ENCODE data around the gene LYPD5.
"Not testable (repeated sequence)": the region's sequence is repeated elsewhere in the genome, so short reads cannot be mapped to it uniquely, and the experiment has no call there.

The LYPD5 gene, protein sequence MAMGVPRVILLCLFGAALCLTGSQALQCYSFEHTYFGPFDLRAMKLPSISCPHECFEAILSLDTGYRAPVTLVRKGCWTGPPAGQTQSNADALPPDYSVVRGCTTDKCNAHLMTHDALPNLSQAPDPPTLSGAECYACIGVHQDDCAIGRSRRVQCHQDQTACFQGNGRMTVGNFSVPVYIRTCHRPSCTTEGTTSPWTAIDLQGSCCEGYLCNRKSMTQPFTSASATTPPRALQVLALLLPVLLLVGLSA

DNA sequence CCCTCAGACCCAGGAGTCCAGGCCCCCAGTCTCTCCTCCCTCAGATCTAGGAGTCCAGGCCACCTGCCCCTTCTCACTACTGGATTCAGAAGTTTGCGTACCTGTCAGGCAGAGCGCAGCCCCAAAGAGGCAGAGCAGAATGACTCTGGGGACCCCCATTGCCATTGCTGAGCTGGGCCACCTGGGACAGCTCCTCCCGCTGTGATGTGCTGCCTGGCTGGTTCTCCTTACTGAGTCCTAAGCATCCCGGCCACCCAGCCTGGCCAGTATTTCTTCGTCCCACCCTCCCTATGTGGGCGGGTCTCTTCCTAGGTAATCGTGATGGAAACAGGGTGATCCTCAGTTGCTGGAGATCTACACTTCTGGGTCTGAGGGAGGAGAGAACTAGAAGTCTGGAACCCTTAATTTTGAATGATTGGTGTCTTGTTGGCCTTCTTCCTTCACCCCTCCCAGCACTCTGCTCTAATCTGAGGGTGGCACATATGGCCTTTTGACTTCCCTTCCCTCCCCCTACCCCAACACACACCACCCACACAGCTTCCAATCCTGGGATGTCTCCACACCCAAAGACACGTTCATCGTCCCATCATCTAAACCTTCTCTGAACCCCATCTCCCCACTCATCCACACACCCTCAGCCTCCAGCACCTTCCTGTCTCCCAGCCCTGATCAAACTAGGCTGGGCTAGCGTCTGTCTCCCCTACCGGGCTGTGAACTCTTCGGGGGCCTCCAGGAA, at the start of gene LYPD5:
Gene LYPD5 (minus strand): TSS at position 232 of the 736 bp plus-strand sequence. CDS start 67 bp downstream, at position 165.
- Histone ChIP-seq H3K27ac (peak within 1 kb of the TSS in 1 of 21 experiments; percentile 11), H3K4me3 (no peak within 1 kb of the TSS)

DNA sequence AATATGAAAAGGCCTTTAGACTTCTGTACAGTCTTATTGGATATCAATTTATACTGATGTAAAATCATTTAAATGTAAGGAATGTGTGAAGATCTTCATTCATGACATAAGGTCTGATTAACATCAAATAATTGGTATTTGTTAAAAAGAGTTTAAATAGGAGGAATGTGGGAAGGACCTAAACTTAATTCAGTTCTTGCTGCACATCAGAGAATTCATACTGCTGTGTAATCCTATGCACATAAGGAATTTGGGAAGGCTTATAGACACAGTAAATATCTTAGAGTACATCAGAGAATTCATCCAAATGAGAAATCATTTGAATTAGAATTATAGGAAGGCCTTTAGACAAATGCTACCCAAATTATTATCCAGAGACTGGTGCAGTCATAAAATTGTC, 46.6 kb upstream of the LYPD5 start:
- H3K27ac ChIP-seq = no peak overlapping the region
- no peak overlapping the region for H3K4me3 ChIP-seq

DNA sequence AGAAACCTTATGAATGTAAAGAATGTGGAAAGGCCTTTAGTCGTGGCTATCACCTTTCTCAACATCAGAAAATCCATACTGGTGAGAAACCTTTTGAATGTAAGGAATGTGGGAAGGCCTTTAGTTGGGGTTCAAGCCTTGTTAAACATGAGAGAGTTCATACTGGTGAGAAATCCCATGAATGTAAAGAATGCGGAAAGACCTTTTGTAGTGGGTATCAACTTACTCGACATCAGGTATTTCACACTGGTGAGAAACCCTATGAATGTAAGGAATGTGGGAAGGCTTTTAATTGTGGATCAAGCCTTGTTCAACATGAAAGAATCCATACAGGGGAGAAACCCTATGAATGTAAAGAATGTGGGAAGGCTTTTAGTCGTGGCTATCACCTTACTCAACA, 45.6 kb upstream of the LYPD5 start:
- Histone ChIP-seq H3K27ac (no peak overlapping the region), H3K4me3 (no peak overlapping the region)

DNA sequence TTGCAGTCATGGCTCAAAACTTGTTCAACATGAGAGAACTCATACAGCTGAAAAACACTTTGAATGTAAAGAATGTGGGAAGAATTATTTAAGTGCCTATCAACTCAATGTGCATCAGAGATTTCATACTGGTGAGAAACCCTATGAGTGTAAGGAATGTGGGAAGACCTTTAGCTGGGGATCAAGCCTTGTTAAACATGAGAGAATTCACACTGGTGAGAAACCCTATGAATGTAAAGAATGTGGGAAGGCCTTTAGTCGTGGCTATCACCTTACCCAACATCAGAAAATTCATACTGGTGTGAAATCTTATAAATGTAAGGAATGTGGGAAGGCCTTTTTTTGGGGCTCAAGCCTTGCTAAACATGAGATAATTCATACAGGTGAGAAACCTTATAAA, 45.0 kb upstream of the LYPD5 start:
- no peak overlapping the region for H3K27ac ChIP-seq
- H3K4me3 ChIP-seq = no peak overlapping the region

DNA sequence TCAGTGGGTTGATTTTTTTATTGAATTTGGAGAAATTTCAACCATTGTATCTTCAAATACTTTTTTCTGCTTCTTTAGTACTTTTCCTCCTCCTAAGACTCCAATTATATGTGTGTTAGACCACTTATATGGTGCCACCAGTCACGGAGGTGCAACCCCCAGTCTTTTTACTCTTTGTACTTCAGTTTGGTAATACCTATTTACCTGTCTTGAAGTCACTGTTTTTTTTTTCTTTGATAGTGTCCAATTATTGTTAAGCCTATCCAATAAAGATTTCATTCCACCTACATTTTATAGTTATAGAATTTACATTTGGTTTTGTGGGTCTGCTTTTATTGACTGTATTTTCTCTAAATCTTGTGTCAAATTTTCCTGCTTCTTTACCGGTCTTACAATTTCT, 39.8 kb upstream of the LYPD5 start:
- Histone ChIP-seq H3K27ac (no peak overlapping the region), H3K4me3 (no peak overlapping the region)

DNA sequence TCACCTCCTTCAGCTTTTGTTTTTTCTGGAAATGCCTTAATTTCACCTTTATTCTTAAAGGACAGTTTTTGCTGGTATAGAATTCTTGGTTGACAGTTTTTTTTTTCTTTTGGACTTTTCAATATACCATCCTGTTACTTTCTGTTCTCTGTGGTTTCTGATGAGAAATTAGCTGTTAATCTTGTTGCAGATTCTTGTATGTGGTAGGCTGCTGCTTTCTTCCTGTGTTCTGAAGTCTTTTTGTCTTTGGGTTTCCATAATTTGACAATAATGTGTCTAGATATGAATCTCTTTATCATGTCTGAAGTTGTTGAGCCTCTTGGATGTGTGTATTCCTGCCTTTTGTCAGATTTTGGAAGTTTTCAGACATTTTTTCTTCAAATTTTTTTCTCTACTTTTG, 36.9 kb upstream of the LYPD5 start:
- no peak overlapping the region for H3K4me3 ChIP-seq
- no peak overlapping the region for H3K27ac ChIP-seq

DNA sequence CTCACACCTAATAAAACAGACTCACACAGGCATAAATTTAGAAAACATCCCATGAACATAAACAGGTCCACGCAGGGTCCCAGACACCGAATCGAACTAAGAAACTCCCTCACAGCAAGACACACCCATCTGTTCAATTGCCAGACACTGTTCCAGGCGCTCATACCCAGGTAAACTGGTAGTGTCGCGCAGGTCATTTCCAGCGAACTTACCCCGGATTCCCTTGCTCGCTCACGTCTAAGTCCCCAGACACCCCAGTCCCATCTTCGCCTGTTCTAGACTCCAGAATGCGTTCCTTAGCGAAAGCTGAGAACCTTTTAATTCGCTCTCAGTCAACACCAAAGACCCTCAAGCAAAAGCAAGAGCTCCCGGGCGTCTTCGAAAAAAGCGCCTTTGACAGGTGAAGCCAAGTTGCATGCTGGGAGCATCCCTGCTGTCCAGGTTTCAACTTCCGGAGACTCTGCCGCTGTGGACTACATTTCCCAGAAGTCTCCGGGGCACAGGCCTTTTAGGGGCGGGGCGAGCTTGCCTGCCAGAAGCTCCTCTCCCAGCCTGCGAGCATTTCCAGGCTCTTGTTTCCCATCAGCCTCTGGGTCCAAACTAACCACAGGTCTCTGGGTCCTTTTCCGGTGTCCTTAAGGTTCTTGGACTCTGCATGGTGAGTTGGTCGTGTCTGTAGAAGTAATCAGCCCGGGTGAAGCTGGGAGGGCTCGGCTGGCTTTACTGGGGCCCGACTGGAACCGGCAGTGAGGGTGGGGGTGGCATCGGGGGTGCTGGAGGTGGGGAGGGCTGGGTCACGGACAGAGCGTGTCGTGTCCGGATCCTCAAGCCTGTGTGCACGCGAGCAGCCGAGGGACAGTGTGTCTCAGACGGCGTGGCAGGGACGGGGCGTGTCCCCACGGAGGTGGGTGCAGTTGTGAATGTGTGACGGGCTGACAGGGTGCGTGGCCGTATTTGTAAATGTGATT, 24.8 kb upstream of the LYPD5 start, which contains the start of gene ZNF283:
Gene ZNF283 (plus strand): TSS at position 535 of the 968 bp plus-strand sequence. CDS start 6,184 bp downstream, outside the sequence.
- peak within 1 kb of the TSS; percentile 44 to 76 (median 61) for H3K4me3 ChIP-seq

DNA sequence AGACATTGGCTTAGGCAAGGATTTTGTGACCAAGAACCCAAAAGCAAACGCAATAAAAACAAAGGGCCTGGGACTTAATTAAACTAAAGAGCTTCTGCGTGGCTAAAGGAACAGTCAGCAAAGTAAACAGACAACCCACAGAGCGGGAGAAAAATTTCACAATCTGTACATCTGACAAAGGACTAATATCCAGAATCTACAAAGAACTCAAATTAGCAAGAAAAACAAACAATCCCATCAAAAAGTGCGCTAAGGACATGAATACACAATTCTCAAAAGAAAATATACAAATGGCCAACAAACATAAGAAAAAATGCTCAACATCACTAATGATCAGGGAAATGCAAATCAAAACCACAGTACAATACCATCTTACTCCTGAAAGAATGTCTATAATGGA, 22.3 kb upstream of the LYPD5 start:
- not testable (repeated sequence) for H3K4me3 ChIP-seq

More for the DNA sequence above, 24.8 kb upstream of the LYPD5 start, which contains the start of gene ZNF283:
- peak within 1 kb of the TSS in 18 of 21 experiments; percentile 32 to 81 (median 76) for H3K27ac ChIP-seq

DNA sequence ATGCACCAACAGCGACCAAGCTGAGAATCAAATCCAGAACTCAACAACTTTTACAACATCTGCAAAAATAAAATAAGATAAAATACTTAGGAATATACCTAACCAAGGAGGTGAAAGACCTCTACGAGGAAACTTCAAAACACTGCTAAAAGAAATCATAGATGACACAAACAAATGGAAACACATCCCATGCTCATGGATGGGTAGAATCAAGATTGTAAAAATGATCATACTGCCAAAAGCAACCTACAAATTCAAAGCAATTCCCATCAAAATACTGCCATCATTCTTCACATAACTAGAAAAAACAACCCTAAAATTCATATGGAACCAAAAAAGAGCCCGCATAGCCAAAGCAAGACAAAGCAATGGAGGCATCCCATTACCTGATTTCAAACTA, 21.6 kb upstream of the LYPD5 start:
- H3K4me3 ChIP-seq, H3K27ac ChIP-seq: not testable (repeated sequence)

More for the DNA sequence above, 22.3 kb upstream of the LYPD5 start:
- H3K27ac ChIP-seq = not testable (repeated sequence)

DNA sequence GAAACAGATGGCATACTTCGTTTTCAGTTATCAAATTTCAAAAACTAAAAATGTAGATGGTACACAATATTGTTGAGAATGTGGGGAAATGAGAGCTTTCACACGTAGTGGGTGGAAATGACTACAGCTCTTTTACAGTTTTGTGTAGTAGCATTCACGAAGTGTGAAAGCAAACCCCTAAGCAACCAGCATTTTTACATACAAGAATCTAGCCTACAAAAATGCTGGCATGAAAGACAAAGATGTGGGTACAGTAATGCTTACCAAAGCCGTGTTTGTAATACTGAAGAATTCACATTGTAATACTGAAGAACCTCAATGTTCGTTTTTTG, 18.6 kb upstream of the LYPD5 start:
- H3K27ac ChIP-seq = no peak overlapping the region
- peak overlapping the region in 5 of 7 experiments; percentile 3 to 33 (median 26) for H3K4me3 ChIP-seq

DNA sequence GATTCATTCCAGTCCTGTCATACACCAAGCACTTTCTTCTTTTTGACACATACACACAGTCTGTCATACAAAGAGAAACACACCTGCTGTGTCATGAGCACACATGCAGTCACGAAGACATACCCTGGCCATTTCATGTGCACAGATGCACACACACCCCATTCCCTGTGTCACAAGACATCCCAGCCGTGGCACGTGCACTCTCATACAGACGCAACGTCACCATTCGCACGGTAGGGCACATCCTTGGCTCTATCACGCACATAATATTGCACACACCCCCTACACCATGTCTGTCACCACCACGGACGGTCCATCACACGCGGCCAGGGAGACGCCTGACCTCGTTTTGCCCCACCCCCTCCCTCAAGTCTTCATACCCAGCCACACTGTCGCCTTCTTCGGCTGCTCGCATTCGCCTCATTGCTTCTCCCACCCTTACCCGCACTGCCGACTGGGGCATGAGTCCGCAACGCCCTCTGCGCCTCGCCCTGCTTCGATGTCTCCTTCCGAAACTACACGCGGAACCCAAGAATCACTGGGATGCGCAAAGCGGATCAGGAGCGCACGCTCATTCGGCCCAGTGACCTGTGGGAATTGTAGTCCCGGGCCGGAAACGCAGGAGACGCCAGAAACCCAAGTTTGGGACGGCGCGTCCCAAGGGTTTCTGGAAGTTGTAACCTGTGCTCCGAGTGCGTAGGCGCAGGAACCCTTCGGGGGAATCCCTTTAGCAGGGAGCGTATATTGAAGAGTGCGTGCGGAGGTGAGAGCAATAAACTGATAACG, 18.0 kb upstream of the LYPD5 start:
- Histone ChIP-seq H3K27ac (no peak overlapping the region), H3K4me3 (peak overlapping the region in 6 of 7 experiments; percentile 2 to 33 (median 20))

DNA sequence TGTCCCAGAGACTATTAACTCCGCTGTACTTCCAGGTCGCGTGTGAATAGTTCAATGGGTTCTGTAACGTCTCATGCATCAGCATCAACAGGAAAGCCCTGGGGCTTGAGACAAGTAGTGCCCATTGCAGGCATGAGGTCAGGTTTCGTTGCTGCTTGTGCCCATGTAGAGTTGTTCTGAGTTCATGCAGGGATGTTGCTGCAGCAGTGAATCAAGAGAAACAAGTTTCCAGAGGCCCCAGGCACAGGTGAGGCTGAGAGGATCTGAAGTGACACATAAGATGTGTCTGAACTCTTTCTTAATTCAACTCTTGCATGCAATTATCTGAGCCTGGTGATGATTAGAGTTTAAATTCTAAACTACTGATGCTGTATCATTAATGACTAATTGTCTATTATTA, 16.3 kb upstream of the LYPD5 start:
- Histone ChIP-seq H3K4me3 (no peak overlapping the region), H3K27ac (peak overlapping the region in 1 of 21 experiments; percentile 43)

DNA sequence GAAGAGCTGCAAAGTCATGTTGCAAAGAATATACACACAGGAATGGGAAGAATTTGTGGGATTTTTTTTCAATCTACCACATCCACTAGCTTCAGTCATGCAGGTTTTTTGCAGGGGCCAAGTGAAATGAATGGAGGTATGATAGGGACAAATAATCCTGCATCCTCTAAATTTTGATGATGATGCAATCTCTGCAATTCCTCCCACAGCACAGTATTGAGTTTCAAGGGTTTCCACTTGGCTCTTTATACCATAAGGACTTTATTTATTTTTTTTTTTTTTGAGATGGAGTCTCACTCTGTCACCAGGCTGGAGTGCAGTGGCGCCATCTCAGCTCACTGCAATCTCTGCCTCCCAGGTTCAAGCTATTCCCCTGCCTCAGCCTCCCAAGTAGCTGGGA, 15.2 kb upstream of the LYPD5 start:
- not testable (repeated sequence) for H3K27ac ChIP-seq, H3K4me3 ChIP-seq

DNA sequence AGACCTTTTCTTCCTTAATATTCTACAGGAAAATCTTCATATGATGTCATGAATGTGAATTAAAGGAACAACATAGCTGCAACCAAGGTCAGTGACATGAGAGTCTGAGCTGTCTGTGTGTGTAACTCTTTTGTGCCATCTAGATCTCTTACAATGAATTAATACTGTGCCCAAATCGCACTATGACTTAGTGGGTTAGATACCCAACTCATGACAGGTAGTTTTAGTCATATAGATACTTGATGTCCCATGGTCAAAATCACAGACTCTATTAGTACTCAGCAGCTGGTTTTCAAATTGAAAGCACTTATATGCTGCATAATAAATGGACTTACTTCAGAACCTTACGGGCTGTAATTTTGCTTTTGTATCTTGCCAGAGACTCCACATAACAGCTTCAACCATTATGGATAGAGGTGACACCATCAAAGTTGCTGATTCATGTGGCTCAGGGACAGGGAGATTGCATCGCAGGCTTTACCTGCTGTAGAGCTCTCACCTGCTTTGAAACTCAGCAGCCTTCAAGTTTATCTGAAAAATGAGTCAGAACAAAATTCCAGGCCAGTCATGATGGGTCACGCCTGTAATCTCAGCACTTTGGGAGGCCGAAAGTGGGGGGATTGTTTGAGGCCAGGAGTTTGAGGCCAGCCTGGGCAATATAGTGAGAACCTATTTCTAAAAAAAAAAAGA, 12.6 kb upstream of the LYPD5 start:
- H3K27ac ChIP-seq = no peak overlapping the region
- no peak overlapping the region for H3K4me3 ChIP-seq

DNA sequence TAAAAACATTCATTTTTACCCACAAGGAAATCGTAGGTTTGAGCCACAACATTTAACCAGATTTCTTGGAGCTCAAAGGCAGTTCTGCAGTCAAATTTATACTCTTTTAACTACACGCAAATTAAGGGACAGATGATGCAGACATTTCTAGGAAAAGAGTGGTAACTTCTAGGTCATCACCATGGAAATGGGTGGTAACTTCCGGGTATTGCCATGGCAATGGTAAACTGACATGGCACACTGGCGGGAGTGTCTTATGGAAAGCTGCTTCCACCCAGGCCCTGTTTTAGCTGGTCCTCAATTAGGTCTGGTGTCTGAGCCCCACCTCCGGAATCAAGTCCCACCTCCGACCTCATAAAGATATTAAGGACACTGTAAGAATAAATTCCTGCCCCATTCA, 10.4 kb upstream of the LYPD5 start:
- Histone ChIP-seq H3K27ac (no peak overlapping the region), H3K4me3 (no peak overlapping the region)

DNA sequence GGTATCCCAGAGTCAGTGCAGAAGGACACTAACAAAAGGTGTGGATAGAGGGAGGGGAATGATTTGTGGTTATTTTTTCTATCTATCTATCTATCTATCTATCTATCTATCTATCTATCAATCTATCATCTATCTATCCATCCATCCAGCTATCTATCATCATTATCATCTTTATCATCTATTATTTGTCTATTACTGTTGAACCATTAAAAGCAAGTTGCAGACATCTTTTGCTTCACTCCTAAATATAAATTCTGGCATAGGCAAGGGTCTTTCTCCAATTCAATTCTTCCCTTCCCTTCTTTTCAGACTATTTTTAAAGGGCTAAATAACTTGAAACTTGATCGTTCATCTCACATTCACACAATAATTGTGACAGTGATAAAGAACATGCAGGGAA, 10.0 kb upstream of the LYPD5 start:
- no peak overlapping the region for H3K4me3 ChIP-seq

DNA sequence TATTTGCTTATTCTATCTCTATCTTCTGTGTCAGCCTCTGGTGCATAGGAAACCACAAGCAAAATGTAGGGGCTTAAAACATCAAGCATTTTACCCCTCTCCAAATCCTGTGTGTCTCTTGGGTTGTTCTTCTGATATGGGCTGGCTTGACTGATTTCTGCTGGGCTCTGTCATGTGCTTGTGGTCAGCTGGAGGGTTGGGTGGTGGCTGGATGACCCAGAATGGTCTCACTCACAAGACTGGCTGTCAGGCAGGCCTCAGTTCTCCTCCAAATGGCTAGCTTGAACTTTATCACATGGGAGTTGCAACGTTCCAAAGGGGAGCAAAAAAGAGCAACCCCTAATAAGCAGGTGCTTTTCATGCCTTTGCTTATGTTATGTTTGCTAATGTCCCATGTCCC, 9.6 kb upstream of the LYPD5 start:
- Histone ChIP-seq H3K4me3 (no peak overlapping the region), H3K27ac (no peak overlapping the region)

More for the DNA sequence above, 10.0 kb upstream of the LYPD5 start:
- H3K27ac ChIP-seq = no peak overlapping the region

DNA sequence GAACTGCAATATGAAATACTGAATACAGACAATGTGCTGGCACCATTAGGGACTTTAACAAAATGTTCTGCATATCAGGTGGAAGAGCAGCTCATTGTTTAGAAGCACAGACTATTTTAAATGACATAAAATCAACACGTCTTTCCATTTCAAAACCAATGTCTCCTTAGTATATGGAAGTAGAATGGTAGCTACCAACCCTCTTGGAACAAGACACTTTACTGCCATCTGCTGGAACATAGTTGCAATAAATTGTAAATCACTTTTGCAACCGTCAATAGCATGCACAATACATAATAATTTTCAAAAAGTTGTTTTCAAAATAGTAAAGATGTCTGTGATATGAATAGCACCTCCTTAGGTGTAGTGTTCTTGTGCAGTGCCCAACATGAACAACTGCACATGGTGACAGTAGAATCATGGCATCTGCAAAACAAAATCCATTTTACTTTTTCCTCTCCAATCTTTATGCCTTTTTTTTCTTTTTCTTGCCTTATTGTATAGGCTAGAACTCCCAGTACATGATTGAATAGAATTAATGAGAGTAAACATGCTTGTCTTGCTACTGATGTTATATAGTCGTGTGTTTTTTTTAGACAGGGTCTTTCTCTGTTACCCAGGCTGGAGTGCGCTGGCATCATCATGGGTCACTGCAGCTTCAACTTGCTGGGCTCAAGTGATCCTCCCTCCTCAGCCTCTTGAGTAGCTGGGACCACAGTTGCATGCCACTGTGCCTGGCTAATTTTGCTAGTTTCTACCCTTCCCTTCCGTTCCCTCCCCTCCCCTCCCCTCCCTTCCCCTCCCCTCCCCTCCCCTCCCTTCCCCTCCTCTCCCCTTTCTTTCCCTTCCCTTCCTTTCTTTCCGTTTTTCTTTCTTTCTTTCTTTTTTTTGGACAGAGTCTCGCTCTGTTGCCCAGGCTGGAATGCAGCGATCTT, 7.8 kb upstream of the LYPD5 start:
- H3K4me3 ChIP-seq = no peak overlapping the region
- peak overlapping the region in 1 of 21 experiments; percentile 34 for H3K27ac ChIP-seq
